Keratinocyte (primary cell): ENCODE results near the gene KRR1.

Experiments used
- EZH2 ChIP-seq: IDR thresholded peaks from one replicate; pipeline ENCODE4 v1.6.1; 2012; ENCODE audit warnings: inconsistent platforms, mild to moderate bottlenecking, low read length, moderate library complexity
- TF ChIP-seq, protein P1 (sequence below), 3 experiments: IDR thresholded peaks in 1 of 3; conservative IDR thresholded peaks in 1 of 3; optimal IDR thresholded peaks in 1 of 3; 2 replicates in 2 of 3; 3 replicates in 1 of 3; pipeline versions ENCODE3 to v1.5.1; 2011; ENCODE audit warnings: low read length in 3 of 3, mild to moderate bottlenecking in 3 of 3, moderate library complexity in 2 of 3, control low read depth in 1 of 3, inconsistent platforms in 1 of 3; ENCODE audit not compliant: insufficient read depth in 2 of 3; ENCODE audit errors: extremely low read depth in 1 of 3

DNA sequence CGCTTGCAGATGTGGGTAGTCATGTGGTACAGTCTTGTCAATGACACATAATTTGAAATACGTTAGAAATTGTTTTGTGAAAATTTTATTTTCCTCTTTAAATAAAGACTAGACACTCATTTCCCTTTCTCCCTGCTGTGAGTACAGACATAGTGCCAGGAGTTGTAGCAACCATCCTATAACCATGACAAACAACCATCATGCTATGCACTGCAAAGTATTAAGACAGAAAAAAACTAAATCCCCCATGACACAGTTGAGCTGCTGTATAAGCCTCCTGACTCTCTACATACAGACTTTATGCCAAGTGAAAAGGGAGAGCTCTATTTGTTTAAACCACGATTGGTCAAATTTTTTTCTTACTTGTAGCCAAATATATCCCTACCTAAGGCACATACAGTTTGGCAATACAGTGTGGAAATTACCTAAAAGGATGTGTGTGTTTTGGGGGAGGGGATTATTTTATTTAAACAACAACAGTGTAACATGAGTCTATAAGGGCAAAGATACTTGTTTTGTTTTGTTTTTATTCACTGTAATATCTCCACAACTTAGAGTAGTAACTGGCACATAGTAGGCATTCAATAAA lies 45.0 kb upstream of the KRR1 start:
- TF ChIP-seq, protein P1, sequence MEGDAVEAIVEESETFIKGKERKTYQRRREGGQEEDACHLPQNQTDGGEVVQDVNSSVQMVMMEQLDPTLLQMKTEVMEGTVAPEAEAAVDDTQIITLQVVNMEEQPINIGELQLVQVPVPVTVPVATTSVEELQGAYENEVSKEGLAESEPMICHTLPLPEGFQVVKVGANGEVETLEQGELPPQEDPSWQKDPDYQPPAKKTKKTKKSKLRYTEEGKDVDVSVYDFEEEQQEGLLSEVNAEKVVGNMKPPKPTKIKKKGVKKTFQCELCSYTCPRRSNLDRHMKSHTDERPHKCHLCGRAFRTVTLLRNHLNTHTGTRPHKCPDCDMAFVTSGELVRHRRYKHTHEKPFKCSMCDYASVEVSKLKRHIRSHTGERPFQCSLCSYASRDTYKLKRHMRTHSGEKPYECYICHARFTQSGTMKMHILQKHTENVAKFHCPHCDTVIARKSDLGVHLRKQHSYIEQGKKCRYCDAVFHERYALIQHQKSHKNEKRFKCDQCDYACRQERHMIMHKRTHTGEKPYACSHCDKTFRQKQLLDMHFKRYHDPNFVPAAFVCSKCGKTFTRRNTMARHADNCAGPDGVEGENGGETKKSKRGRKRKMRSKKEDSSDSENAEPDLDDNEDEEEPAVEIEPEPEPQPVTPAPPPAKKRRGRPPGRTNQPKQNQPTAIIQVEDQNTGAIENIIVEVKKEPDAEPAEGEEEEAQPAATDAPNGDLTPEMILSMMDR (optimal IDR thresholded peaks at IDR 0.05 in 1 of 3, IDR thresholded peaks at IDR 0.05 in 1 of 3, conservative IDR thresholded peaks at IDR 0.05 in 1 of 3; ENCODE audit: extremely low read depth in 1 of 3, insufficient read depth in 2 of 3, low read length in 3 of 3), result no peak
- no peak for TF ChIP-seq EZH2
